HUES48 (cell line): Measurements from ENCODE around the gene CCSER2.
"Not testable (repeated sequence)": the region's sequence is repeated elsewhere in the genome, so short reads cannot be mapped to it uniquely, and the experiment has no call there.

Experiments
- H3K27ac ChIP-seq: one replicate; pipeline ENCODE4 v1.7.0; 2013; ENCODE audit warnings: low read depth, low read length, inconsistent platforms
- H3K27me3 ChIP-seq: 2 replicates; pipeline ENCODE4 v1.6.1; 2013; ENCODE audit warnings: mild to moderate bottlenecking, low read length; ENCODE audit not compliant: control insufficient read depth, insufficient read depth
- H3K36me3 ChIP-seq: 2 replicates; pipeline ENCODE4 v1.6.1; 2013; ENCODE audit warnings: low read length; ENCODE audit not compliant: control insufficient read depth, insufficient read depth
- H3K4me1 ChIP-seq: 2 replicates; pipeline ENCODE4 v1.6.1; 2013; ENCODE audit warnings: mild to moderate bottlenecking, low read length; ENCODE audit not compliant: control insufficient read depth, insufficient read depth
- H3K4me3 ChIP-seq: 2 replicates; pipeline ENCODE4 v1.5.1; 2013; ENCODE audit warnings: mild to moderate bottlenecking, low read depth, low read length
- H3K9ac ChIP-seq: 2 replicates; pipeline ENCODE4 v1.6.1; 2013; ENCODE audit warnings: mild to moderate bottlenecking, low read depth, low read length, moderate library complexity
- H3K9me3 ChIP-seq: 2 replicates; pipeline ENCODE4 v1.6.1; 2013; ENCODE audit warnings: low read length; ENCODE audit not compliant: control insufficient read depth, insufficient read depth

The CCSER2 gene

DNA sequence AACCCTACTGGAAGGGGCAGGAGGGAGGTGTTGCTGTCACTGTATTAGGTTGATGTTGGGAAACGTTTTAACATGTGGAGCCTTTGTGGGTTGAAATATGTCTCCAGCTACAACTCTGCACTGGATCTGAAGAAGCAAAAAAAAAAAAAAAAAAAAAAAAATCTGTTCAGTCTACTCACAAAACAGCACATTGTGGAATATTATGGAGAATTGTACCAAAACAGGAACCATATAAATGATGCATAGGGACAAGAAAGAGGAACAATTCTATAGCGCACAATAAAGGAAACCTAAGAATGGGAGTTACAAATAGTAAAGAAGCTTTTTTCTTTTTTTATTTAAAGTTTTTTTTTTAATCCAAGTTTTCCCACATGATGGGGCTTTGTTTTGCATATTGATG lies 63.8 kb downstream of the CCSER2 start:
- H3K4me3 ChIP-seq = no peak overlapping the region
- peaks cover 4% of the 10 kb centered on the region; the same call in 1 of the 2 replicates for H3K36me3 ChIP-seq
- no peak overlapping the region for H3K27ac ChIP-seq
- H3K9me3 ChIP-seq = no peaks in the 10 kb centered on the region
- H3K9ac ChIP-seq = no peak overlapping the region
- H3K4me1 ChIP-seq = peaks cover 3% of the 10 kb centered on the region
- no peaks in the 10 kb centered on the region for H3K27me3 ChIP-seq

GRCh38 chr10:84395581-84395980 lies 67.2 kb downstream of the CCSER2 start:
- Histone ChIP-seq H3K9ac (no peak overlapping the region), H3K27ac (no peak overlapping the region), H3K36me3 (no peaks in the 10 kb centered on the region), H3K27me3 (no peaks in the 10 kb centered on the region), H3K9me3 (peaks cover 11% of the 10 kb centered on the region; the same call in 1 of the 2 replicates), H3K4me1 (peaks cover 13% of the 10 kb centered on the region), H3K4me3 (no peak overlapping the region)

DNA sequence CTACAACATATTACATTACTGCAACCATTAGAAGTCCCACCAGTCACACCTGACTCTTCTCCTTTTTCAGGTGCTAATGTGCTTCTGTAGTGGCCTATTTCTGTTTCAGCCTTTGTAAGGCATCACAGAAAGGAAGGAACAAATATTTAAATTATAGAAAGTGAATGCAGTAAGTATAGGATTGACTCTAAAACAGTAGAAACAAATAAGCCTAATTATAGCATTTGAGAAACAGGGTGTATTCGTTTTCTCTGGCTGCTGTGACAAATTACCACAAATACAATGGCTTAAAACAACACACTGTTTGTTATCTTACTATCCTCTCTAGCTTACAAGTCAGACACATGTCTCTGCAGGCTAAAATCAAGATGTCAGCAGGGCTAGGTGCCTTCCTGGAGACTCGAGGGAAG lies 69.4 kb downstream of the CCSER2 start:
- Histone ChIP-seq H3K27me3 (no peaks in the 10 kb centered on the region), H3K9ac (no peak overlapping the region)

DNA sequence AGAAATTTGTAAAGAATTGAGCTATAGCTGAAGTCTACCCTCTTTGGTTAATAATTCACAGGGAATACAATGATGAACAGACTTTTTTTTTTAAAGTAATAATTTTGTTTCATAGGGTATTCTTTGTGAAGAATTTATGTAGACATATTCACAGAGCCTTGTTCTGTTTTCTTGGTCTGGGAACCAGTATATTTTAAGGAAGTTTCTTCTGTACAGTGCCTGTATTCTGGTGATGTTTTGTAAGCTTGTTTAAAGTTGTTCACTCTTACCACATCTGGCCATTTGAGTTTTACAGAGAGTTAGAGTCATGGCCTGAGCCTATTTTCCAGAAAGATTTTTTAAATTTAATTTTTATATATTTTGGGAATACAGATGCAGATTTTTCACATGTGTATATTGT lies 70.3 kb downstream of the CCSER2 start:
- H3K9ac ChIP-seq = no peak overlapping the region
- H3K4me3 ChIP-seq = no peak overlapping the region
- peaks cover 22% of the 10 kb centered on the region for H3K4me1 ChIP-seq
- H3K9me3 ChIP-seq = peaks cover 11% of the 10 kb centered on the region; the same call in 1 of the 2 replicates
- no peaks in the 10 kb centered on the region for H3K27me3 ChIP-seq
- no peak overlapping the region for H3K27ac ChIP-seq
- no peaks in the 10 kb centered on the region for H3K36me3 ChIP-seq

More for the DNA sequence above, 69.4 kb downstream of the CCSER2 start:
- Histone ChIP-seq H3K4me3 (no peak overlapping the region), H3K36me3 (no peaks in the 10 kb centered on the region), H3K27ac (no peak overlapping the region), H3K9me3 (peaks cover 11% of the 10 kb centered on the region; the same call in 1 of the 2 replicates), H3K4me1 (peaks cover 22% of the 10 kb centered on the region)

DNA sequence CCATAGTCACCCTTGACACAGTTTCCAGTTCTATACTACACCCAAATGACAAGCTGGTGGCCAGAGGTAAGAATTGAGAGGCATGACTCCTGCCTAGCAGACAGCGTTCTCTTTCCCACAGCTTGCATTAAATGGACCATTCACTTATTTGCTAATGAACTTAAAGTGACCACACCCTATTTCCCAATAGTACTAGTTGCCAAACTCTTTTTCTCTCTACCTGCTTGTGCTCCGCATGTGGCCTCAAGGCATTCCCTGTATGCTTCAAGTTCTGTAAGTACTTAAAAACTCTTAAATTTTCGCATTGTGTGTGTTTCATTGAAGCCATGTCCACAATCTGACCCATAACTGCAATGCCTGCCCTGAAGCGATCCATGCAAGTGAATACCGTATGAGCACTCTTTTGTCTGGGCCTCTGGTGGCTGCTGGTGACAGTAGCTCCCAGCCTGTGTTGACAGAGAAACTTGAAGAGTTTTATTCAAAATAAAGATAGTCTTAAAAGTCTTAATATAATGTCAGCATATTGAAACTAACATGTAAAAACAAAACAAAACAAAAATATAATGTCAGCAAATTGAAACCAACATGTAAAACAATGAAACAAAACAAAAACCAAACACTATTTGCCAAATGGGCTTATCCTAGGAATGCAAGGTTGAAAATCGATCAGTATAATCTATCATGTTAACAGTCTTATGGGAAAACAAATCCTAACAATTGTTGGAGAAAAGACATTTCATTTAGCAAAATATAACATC lies 73.6 kb downstream of the CCSER2 start:
- Histone ChIP-seq H3K9me3 (peaks cover 11% of the 10 kb centered on the region; the same call in 1 of the 2 replicates), H3K27me3 (no peaks in the 10 kb centered on the region), H3K36me3 (no peaks in the 10 kb centered on the region), H3K27ac (no peak overlapping the region), H3K4me3 (no peak overlapping the region), H3K9ac (no peak overlapping the region), H3K4me1 (peaks cover 20% of the 10 kb centered on the region)

GRCh38 chr10:84404783-84405182 lies 76.4 kb downstream of the CCSER2 start:
- H3K9ac ChIP-seq = no peak overlapping the region
- H3K27me3 ChIP-seq = no peaks in the 10 kb centered on the region
- no peak overlapping the region for H3K4me3 ChIP-seq
- no peaks in the 10 kb centered on the region for H3K36me3 ChIP-seq
- no peak overlapping the region for H3K27ac ChIP-seq
- H3K4me1 ChIP-seq = peaks cover 9% of the 10 kb centered on the region; the same call in 1 of the 2 replicates
- H3K9me3 ChIP-seq = peaks cover 4% of the 10 kb centered on the region; the same call in 1 of the 2 replicates

DNA sequence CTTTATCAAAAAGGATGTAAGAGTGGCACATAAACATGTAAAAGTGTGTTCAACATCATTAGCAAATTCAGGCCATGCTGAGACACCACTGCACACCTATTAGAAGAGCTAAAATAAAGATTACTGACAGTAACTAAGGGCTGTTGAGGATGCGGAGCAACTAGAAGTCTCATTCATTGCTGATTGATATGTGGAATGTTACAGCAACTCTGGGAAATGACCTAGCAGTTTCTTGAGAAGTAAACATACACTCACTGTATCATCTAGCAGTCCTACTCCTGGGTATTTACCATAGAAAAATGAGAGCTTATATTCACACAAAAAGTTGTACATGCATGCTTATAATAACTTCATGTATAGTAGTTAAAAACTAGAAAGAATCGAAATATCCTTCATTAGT lies 77.3 kb downstream of the CCSER2 start:
- H3K27me3 ChIP-seq = no peaks in the 10 kb centered on the region
- H3K36me3 ChIP-seq = no peaks in the 10 kb centered on the region
- H3K27ac ChIP-seq = no peak overlapping the region
- H3K4me3 ChIP-seq = no peak overlapping the region
- no peak overlapping the region for H3K9ac ChIP-seq
- H3K4me1 ChIP-seq = peaks cover 9% of the 10 kb centered on the region; the same call in 1 of the 2 replicates
- 0 out of 2 replicates have a peak, but pooled peaks cover 3% of the 10 kb centered on the region for H3K9me3 ChIP-seq

- Histone ChIP-seq H3K27me3 (no peaks in the 10 kb centered on the region), H3K9ac (no peak overlapping the region), H3K4me3 (no peak overlapping the region), H3K27ac (no peak overlapping the region), H3K4me1 (peaks cover 4% of the 10 kb centered on the region; the same call in 1 of the 2 replicates), H3K9me3 (0 out of 2 replicates have a peak, but pooled peaks cover 3% of the 10 kb centered on the region), H3K36me3 (no peaks in the 10 kb centered on the region)
Observed at GRCh38 chr10:84406561-84406960, 78.2 kb downstream of the CCSER2 start.

DNA sequence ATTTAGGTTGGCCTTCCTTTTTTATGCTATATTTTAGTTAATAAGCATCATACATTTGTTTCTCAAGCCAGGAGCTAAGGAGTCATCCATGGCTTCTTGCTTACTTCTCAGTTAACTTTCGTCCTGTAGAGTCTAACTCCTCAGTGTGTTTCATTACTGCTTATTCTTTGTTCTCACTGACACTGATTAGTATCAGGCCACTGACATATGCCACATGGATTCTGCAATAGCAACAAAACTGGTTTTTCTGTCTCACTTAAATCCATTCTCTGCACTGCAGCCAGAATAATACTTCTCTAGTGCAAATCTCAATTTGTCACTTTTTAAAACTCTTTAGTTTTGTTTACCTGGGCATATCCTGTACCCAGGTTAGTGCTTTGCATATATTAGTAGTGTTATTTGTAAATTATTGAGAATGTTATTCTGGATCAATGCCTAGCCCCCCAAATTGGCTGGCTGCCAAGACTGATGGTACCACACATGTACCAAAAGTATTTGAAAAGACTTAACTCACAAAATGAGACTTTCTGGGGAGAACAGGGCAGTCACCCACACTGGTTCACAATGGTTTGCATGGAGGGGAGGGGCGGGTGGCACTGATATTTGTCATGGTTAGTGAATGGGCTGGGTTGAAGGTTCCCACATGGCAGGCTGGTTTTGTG lies 79.1 kb downstream of the CCSER2 start:
- Histone ChIP-seq H3K9ac (no peak overlapping the region), H3K27me3 (no peaks in the 10 kb centered on the region), H3K4me3 (no peak overlapping the region), H3K9me3 (peaks cover 11% of the 10 kb centered on the region), H3K36me3 (no peaks in the 10 kb centered on the region), H3K27ac (no peak overlapping the region), H3K4me1 (no peaks in the 10 kb centered on the region)

GRCh38 chr10:84412482-84412881 lies 84.1 kb downstream of the CCSER2 start:
- H3K27ac ChIP-seq = no peak overlapping the region

DNA sequence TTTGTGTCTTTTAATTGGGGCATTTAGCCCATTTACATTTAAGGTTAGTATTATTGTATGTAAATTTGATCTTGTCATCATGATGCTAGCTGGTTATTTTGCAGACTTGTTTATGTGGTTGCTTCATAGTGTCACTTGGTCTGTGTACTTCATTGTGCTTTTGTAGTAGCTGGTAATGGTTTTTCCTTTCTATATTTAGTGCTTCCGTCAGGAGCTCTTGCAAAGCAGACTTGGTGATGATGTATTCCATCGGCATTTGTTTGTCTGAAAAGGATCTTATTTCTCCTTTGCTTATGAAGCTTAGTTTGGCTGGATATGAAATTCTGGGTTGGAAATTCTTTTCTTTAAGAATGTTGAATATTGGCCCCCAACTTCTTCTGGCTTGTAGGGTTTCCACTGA lies 85.7 kb downstream of the CCSER2 start:
- H3K4me1 ChIP-seq, H3K9ac ChIP-seq, H3K4me3 ChIP-seq, H3K36me3 ChIP-seq, H3K27ac ChIP-seq, H3K27me3 ChIP-seq: not testable (repeated sequence)
- peaks cover 24% of the 10 kb centered on the region for H3K9me3 ChIP-seq

More at GRCh38 chr10:84412482-84412881, 84.1 kb downstream of the CCSER2 start:
- H3K9me3 ChIP-seq = peaks cover 24% of the 10 kb centered on the region
- H3K4me3 ChIP-seq = no peak overlapping the region
- H3K27me3 ChIP-seq = no peaks in the 10 kb centered on the region
- no peaks in the 10 kb centered on the region for H3K36me3 ChIP-seq
- no peaks in the 10 kb centered on the region for H3K4me1 ChIP-seq
- H3K9ac ChIP-seq = no peak overlapping the region
